ENCODE results near the gene EIF4G3. TPM values are rescaled to one million over a fixed set of nuclear protein-coding genes. Genes with fewer than 3 reads are reported as not detected.
A peak's percentile ranks its signal among the peaks of the same experiment; 100 is the strongest.

The EIF4G3 gene
- total and polyA plus RNA-seq, 9 of the 15 experiments (the other 6 are each of a cell fraction or from before 2014, with no cell fraction given), result 6.7 to 40.5 (median 32.1) TPM

GRCh38 chr1:21100481-21100921 lies 76.2 kb downstream of the EIF4G3 start (continued):
- TF ChIP-seq ZNF318 (IDR thresholded peaks at IDR 0.05; ENCODE audit: borderline replicate concordance in 1 of 2, low read depth in 1 of 2) (no peak), TOE1 (IDR thresholded peaks at IDR 0.05; ENCODE audit: borderline replicate concordance) (no peak), TOE1 (CRISPR knock-in tag; IDR thresholded peaks at IDR 0.05; ENCODE audit: borderline replicate concordance, low read depth) (no peak), ZNF551 (CRISPR knock-in tag; IDR thresholded peaks at IDR 0.05) (no peak), ILK (tag; IDR thresholded peaks at IDR 0.05; ENCODE audit: borderline replicate concordance, low read depth) (no peak), RUNX1 (IDR thresholded peaks at IDR 0.05; ENCODE audit: low read depth) (no peak), ZNF384 (IDR thresholded peaks at IDR 0.05; ENCODE audit: low read depth, low read length) (peak; percentile 60; the same call in 1 of the 2 replicates), JUND (IDR thresholded peaks at IDR 0.05; ENCODE audit: borderline replicate concordance, low read depth, low read length) (0 out of 2 replicates have a peak, but pooled peaks have one; percentile 1), JUND (tag; IDR thresholded peaks at IDR 0.05; ENCODE audit: borderline replicate concordance, low read depth, low read length) (no peak; the same call in 2 of the 3 replicates), NR2C2 (CRISPR knock-in tag; IDR thresholded peaks at IDR 0.05) (no peak), NR2C2 (tag; IDR thresholded peaks at IDR 0.05) (0 out of 2 replicates have a peak, but pooled peaks have one; percentile 26), FOS (IDR thresholded peaks at IDR 0.05; ENCODE audit: extremely low read depth, insufficient read length) (no peak), SREBF1 (IDR thresholded peaks at IDR 0.05; ENCODE audit: borderline replicate concordance, low read depth, low read length) (no peak), CEBPB (tag; IDR thresholded peaks at IDR 0.05) (peak; percentile 80), GATA2 (CRISPR knock-in tag; IDR thresholded peaks at IDR 0.05) (0 out of 2 replicates have a peak, but pooled peaks have one; percentile 23), ARID1B (IDR thresholded peaks at IDR 0.05) (0 out of 2 replicates have a peak, but pooled peaks have one; percentile 4), ZSCAN29 (IDR thresholded peaks at IDR 0.05) (no peak)
- TF ChIP-seq, protein P1, sequence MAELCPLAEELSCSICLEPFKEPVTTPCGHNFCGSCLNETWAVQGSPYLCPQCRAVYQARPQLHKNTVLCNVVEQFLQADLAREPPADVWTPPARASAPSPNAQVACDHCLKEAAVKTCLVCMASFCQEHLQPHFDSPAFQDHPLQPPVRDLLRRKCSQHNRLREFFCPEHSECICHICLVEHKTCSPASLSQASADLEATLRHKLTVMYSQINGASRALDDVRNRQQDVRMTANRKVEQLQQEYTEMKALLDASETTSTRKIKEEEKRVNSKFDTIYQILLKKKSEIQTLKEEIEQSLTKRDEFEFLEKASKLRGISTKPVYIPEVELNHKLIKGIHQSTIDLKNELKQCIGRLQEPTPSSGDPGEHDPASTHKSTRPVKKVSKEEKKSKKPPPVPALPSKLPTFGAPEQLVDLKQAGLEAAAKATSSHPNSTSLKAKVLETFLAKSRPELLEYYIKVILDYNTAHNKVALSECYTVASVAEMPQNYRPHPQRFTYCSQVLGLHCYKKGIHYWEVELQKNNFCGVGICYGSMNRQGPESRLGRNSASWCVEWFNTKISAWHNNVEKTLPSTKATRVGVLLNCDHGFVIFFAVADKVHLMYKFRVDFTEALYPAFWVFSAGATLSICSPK (IDR thresholded peaks at IDR 0.05; ENCODE audit: borderline replicate concordance), result no peak

All from K562 (cell line).